Endothelial cell of hepatic sinusoid (primary cell): ENCODE results near the gene PRR4.

Experiments used
- in situ Hi-C: cut with HindIII; loops from 2 replicates; pipeline ENCODE4 v1.10.0; 2017; ENCODE audit warnings: low sequenced_read_pairs

PRR4 gene

GRCh38 chr12:10849425-10849878 lies at the start of gene PRR4:
TSS of gene PRR4 (minus strand) at chr12:10849475. CDS start at chr12:10849437, 38 bp downstream.
- in situ Hi-C loops: no loop called here

- in situ Hi-C loops: no loop called here
Observed at GRCh38 chr12:10896854-10897253, 47.6 kb upstream of the PRR4 start.

- in situ Hi-C loops: loop anchor here (5.0 kb wide), 1 partner anchor 100 kb away; no protein-coding TSS in a partner anchor
Observed at GRCh38 chr12:10891937-10892336, 42.7 kb upstream of the PRR4 start.

GRCh38 chr12:10889226-10889625 lies 40.0 kb upstream of the PRR4 start:
- in situ Hi-C loops: no loop called here

GRCh38 chr12:10884086-10884725 lies 34.9 kb upstream of the PRR4 start, which contains the start of gene PRH1:
TSS of gene PRH1 (minus strand) at chr12:10884255. CDS start at chr12:10884217, 38 bp downstream.
- in situ Hi-C loops: no loop called here

GRCh38 chr12:10873378-10873777 lies 24.1 kb upstream of the PRR4 start:
- in situ Hi-C loops: no loop called here

DNA sequence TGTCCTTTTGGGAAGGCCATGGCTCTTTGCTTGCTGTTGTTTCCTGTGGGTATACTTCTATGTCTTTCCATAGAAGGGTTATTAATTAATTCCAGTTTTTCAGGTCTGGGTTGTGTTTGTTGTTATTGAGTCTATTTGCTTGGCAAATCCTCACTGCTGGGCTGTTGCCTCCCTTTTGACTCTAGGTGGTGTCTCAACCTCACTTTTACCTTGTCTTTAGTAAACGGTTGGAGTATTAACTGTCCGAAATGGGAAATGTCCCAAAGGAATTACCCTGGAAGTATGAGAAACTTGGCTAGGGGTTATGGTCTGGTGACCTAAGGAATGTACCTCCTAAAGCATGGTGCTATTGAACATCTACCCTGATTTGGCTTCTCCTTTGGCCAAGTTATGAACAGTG lies 18.1 kb upstream of the PRR4 start:
- in situ Hi-C loops: no loop called here

GRCh38 chr12:10863512-10864218 lies 14.4 kb upstream of the PRR4 start:
- in situ Hi-C loops: no loop called here

GRCh38 chr12:10861366-10861765 lies 12.1 kb upstream of the PRR4 start:
- in situ Hi-C loops: no loop called here

DNA sequence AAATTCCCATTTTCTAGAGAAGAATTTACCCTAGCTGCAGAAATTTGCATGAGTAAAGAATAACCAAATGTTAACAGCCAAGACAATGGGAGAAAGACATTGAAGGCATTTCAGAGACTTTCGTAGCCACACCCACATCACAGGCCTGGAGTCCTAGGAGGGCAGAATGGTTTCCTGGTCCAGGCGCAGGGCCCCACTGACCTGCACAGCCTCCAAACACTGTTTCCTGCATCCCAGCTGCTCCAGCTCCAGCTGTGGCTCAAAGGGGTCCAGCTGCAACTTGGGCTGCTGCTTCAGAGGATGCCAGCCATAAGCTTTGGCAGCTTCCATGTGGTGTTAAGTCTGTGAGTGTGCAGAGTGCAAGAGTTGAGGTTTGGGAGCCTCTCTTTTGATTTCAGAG lies 6.5 kb upstream of the PRR4 start:
- in situ Hi-C loops: loop anchor here (5.0 kb wide), 1 partner anchor 91 kb away; no protein-coding TSS in a partner anchor

DNA sequence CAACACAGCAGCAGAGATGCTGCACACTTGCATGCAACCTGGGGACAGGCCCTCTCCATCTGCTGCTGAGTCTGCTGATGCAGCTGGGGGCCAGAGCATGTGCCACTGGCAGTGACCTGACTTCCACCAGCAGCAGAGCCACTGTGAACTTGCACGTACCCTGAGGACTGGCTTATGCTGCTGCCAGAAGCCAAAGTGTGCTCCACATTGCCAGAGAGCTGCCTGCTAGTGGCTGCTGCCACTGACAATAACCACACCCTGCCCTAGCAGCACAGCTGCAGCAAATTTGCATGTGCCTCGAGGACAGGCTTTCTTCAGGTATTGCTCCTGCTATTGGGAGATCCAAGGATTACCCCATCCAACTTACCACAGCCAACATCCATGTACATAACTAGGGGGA lies 4.5 kb upstream of the PRR4 start:
- in situ Hi-C loops: no loop called here

GRCh38 chr12:10851243-10851858 lies 2.1 kb upstream of the PRR4 start:
- in situ Hi-C loops: no loop called here

- in situ Hi-C loops: no loop called here
Observed at GRCh38 chr12:10847744-10848143, 1.5 kb downstream of the PRR4 start.

- in situ Hi-C loops: no loop called here
Observed at GRCh38 chr12:10842862-10843261, 6.4 kb downstream of the PRR4 start.

DNA sequence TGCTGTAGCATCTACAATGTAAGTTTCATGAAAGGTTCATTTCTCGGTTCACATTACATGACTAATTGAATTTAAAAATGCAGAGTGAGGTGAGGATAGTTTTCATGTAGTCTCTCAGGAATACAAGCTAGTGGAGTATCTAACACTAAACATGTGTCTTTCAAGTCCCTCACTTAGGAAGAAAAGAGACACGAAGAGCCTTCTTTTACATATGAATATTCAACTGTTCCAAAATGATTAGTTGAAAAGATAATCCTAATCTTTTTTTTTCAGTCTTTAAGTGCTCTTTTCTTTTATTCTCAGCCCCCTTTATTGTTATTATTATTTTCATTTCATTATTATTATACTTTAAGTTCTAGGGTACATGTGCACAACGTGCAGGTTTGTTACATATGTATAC lies 10.8 kb downstream of the PRR4 start:
- in situ Hi-C loops: no loop called here

GRCh38 chr12:10829994-10830393 lies 19.3 kb downstream of the PRR4 start:
- in situ Hi-C loops: no loop called here

GRCh38 chr12:10826258-10826657 lies 23.0 kb downstream of the PRR4 start, which contains the start of gene TAS2R10:
TSS of gene TAS2R10 (minus strand) at chr12:10826358. CDS start at chr12:10826269, 89 bp downstream.
- in situ Hi-C loops: no loop called here

- in situ Hi-C loops: no loop called here
Observed at GRCh38 chr12:10824957-10825356, 24.3 kb downstream of the PRR4 start.

DNA sequence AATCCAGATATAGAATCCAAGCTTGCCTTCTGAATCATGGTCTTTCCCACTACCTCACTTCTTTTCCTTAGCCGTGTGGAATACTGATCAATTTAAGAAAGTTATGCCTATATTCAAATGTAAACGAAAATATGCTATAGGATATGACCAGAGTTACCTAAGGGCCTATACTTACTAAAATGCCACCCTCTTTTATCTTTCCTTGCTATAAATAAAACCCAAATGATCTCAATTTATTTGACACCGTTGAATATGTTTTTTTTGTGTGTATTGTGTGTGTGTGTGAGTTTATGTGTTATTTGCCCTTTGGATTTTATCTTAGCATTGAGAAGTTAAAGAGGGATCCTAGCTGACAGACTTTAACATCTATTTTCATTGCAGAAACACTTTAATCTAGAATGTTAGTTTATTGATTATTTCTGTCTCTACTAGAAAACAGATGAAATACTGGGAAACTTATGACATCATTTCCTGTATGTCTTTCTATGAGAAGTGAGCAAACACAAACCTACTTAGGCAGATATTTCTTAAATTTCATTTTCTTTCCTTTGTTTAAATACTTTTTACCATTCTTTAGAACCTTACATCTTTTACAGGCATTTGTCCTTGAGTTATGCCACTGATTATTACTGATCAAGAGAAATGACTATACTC lies 37.3 kb downstream of the PRR4 start:
- in situ Hi-C loops: no loop called here

DNA sequence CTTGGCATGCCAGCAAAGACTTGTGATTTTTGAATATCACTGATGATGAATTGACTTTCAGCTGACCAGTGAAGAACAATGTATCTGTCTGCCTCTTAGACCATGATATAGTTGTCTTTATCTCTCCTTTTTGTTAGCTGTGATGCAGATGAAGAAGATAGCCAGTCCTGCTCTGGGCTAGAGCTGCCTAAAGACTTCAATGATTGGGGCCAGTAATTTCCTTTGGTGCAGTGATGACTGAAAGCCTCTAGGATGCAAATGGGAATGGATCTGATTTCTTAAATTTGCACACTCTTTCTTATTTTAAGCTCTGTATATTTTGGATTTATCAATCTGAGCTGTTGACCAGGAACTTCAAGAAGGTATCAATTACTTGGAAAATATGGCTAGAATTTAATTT lies 39.2 kb downstream of the PRR4 start, which contains the start of gene TAS2R9:
Gene TAS2R9, minus strand, starts transcription at position 101 of the 400 bp plus-strand sequence. Its CDS starts 93 bp downstream, at position 8.
- in situ Hi-C loops: no loop called here

DNA sequence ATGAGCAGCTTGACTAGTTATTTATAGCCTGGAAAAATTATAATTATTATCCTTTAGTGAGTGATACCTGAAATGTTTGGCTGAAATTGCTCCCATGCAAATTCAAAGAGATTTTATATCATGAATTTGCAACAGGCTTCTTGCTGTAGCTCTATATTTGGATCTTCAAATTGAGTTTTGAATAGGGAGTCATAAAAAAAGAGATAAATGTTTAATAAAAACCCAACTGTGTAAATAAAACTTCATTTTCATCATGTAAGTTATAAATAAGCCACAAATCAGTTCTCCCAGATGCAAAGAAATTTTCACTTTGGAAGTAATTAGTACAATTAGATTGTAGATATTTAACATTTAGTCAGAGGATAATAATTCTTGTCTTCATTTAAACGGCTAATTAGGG lies 42.1 kb downstream of the PRR4 start, which contains the start of gene TAS2R8:
Gene TAS2R8, minus strand, starts transcription at position 101 of the 400 bp plus-strand sequence. CDS start 306 bp downstream, outside the sequence.
- in situ Hi-C loops: no loop called here
